C4-2B (cell line): ENCODE data around the gene MTR.

Experiments
- ZFX ChIP-seq: fragments of 450-650 bp; IDR thresholded peaks from 2 replicates; pipeline ENCODE4 v1.6.1; 2017
- TF ChIP-seq, protein P1 (sequence below): fragments of 450-650 bp; conservative IDR thresholded peaks from 2 replicates; pipeline ENCODE4 v1.5.1; 2017; ENCODE audit warnings: mild to moderate bottlenecking

DNA sequence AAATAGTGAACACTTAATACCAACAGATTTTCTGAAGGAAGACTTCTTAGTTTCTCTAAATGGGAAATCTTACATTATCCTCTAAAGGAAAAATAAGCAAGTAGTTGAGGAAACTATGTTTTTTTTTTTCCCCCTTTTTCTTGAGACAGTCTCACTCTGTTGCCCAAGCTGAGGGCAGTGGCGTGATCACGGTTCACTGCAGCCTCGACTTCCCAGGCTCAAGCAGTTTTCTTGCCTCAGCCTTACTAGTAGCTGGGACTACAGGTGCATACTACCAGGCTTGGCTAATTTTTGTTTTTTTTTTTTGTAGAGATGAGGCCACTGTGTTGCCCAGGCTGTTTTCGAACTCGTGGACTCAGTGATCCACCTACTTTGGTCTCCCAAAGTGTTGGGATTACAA lies 3.9 kb downstream of the MTR start:
- TF ChIP-seq, protein P1, sequence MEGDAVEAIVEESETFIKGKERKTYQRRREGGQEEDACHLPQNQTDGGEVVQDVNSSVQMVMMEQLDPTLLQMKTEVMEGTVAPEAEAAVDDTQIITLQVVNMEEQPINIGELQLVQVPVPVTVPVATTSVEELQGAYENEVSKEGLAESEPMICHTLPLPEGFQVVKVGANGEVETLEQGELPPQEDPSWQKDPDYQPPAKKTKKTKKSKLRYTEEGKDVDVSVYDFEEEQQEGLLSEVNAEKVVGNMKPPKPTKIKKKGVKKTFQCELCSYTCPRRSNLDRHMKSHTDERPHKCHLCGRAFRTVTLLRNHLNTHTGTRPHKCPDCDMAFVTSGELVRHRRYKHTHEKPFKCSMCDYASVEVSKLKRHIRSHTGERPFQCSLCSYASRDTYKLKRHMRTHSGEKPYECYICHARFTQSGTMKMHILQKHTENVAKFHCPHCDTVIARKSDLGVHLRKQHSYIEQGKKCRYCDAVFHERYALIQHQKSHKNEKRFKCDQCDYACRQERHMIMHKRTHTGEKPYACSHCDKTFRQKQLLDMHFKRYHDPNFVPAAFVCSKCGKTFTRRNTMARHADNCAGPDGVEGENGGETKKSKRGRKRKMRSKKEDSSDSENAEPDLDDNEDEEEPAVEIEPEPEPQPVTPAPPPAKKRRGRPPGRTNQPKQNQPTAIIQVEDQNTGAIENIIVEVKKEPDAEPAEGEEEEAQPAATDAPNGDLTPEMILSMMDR: no peak
- TF ChIP-seq ZFX: no peak
